ENCODE measurements around the gene CD101. TPM values are rescaled to one million over a fixed set of nuclear protein-coding genes. Genes with fewer than 3 reads are reported as not detected.

CD101 gene
- total RNA-seq, 1 donor from 2014 or later: 3.2 TPM

DNA sequence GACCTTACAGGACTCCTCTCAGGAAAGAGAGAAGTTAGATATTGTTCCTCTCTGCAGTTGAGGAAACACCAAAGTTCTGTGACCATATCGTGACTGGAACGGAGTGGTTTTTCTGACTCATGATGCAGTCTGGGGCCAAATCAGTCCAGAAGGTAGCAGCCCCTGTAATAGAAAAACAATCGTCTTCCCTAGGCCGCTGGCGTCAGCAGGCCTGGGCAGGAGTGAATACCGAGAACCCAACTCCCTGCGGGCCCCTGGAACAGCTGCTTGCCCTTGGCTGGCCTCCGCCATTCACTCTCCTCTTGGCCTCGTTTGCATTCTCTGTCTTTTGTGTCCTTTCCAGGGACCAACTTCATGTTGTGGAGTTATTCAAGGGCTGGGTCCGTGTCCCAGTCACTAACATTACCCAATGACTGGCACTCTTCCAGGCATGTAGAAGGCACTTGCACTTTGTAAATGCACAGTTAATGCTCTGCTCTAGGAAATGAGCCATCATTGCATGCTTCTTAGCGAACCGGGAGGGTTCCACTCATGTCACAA lies 10.9 kb upstream of the CD101 start:
- TF ChIP-seq, protein P1, sequence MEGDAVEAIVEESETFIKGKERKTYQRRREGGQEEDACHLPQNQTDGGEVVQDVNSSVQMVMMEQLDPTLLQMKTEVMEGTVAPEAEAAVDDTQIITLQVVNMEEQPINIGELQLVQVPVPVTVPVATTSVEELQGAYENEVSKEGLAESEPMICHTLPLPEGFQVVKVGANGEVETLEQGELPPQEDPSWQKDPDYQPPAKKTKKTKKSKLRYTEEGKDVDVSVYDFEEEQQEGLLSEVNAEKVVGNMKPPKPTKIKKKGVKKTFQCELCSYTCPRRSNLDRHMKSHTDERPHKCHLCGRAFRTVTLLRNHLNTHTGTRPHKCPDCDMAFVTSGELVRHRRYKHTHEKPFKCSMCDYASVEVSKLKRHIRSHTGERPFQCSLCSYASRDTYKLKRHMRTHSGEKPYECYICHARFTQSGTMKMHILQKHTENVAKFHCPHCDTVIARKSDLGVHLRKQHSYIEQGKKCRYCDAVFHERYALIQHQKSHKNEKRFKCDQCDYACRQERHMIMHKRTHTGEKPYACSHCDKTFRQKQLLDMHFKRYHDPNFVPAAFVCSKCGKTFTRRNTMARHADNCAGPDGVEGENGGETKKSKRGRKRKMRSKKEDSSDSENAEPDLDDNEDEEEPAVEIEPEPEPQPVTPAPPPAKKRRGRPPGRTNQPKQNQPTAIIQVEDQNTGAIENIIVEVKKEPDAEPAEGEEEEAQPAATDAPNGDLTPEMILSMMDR (IDR thresholded peaks at IDR 0.05; ENCODE audit: partially characterized antibody, unreplicated experiment): no peak
- H3K9me3 Mint-ChIP-seq (ENCODE audit: unreplicated experiment): peaks cover 5% of the 10 kb centered on the region
- peaks cover 29% of the 10 kb centered on the region for H3K36me3 Mint-ChIP-seq (ENCODE audit: unreplicated experiment)
- H3K27ac Mint-ChIP-seq (ENCODE audit: unreplicated experiment): peak overlapping the region; percentile 80
- peaks cover 40% of the 10 kb centered on the region for H3K4me1 Mint-ChIP-seq (ENCODE audit: low read depth, unreplicated experiment)
- DNase-seq: peak; percentile 54
- H3K27me3 Mint-ChIP-seq (ENCODE audit: unreplicated experiment): no peaks in the 10 kb centered on the region
- H3K4me3 Mint-ChIP-seq (ENCODE audit: unreplicated experiment): peak overlapping the region; percentile 34

DNA sequence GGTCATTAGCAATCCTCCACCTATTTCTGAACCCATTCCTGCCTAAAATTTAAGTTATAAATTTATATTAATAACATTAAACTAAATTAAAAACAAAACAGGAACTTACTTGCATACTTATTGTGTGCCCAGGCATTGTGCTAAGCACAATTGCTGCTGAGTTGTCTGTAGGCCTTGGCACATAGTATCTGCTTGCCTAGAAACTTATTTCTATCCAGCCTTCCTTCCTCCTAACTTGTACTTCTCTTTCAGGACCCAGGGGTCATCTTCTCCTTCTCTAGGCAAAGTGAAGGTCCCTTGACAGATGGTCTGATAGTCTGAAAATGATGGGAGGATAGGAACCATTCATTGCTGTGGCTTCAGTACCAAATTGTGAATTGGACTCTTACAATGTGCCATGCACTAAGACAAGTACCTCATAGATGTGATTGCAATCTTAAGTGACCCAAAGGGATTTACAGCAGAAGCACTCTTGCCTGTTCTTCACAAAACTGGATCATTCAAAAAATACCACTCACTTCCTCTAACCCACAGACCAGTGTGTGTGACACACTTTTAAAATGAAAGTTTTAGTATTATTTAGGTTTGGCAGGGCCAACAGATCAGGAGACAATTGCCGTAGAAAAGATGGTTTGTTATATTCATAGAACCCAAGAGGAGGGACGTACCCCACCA lies 10.3 kb upstream of the CD101 start:
- Mint-ChIP-seq H3K4me1 (ENCODE audit: low read depth, unreplicated experiment) (peaks cover 39% of the 10 kb centered on the region), H3K27ac (ENCODE audit: unreplicated experiment) (no peak overlapping the region), H3K4me3 (ENCODE audit: unreplicated experiment) (no peak overlapping the region), H3K27me3 (ENCODE audit: unreplicated experiment) (no peaks in the 10 kb centered on the region), H3K36me3 (ENCODE audit: unreplicated experiment) (peaks cover 29% of the 10 kb centered on the region), H3K9me3 (ENCODE audit: unreplicated experiment) (peaks cover 5% of the 10 kb centered on the region)
- DNase-seq: no peak
- TF ChIP-seq, protein P1 (IDR thresholded peaks at IDR 0.05; ENCODE audit: partially characterized antibody, unreplicated experiment): no peak

DNA sequence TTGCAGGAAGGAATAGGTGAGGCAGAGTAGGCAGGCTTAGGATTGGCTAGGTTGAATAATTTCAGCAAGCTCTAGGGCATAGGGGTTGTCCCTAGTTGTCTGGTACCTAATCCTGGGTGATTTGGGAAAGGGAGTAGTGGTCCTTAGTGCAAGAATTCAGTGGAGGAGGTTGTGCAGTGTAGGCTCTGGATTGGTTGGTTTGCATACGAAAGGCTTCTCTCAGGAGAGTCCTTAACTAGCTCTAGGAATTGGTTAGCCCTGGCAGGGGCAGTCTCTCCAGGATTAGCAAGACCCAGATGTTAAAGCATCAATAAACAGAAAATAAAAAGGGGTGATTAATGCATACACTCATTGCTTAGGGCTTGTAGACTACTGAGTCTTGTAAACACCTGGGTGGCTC lies 9.6 kb upstream of the CD101 start:
- H3K27me3 Mint-ChIP-seq (ENCODE audit: unreplicated experiment): no peaks in the 10 kb centered on the region
- peaks cover 4% of the 10 kb centered on the region for H3K9me3 Mint-ChIP-seq (ENCODE audit: unreplicated experiment)
- TF ChIP-seq, protein P1 (IDR thresholded peaks at IDR 0.05; ENCODE audit: partially characterized antibody, unreplicated experiment): no peak
- peaks cover 29% of the 10 kb centered on the region for H3K36me3 Mint-ChIP-seq (ENCODE audit: unreplicated experiment)
- peaks cover 34% of the 10 kb centered on the region for H3K4me1 Mint-ChIP-seq (ENCODE audit: low read depth, unreplicated experiment)
- H3K27ac Mint-ChIP-seq (ENCODE audit: unreplicated experiment): no peak overlapping the region
- H3K4me3 Mint-ChIP-seq (ENCODE audit: unreplicated experiment): no peak overlapping the region
- no peak for DNase-seq

DNA sequence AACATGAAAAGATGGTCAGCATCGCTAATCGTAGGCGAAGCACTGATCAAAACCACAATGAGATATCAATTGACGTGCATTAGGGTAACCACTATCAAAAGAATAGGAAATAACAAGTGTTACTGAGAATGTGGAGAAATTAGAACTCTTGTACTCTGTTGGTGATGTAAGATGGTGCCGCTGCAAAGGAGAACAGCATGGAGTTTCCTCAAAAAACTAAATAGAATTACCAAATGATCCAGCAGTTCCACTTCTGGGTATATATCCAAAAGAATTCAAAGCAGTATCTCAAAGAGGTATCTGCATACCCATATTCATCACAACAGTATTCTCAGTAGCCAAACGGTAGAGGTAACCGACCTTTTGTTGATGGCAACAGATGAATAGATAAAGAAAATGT lies 8.3 kb upstream of the CD101 start:
- peaks cover 26% of the 10 kb centered on the region for H3K4me1 Mint-ChIP-seq (ENCODE audit: low read depth, unreplicated experiment)
- H3K36me3 Mint-ChIP-seq (ENCODE audit: unreplicated experiment): peaks cover 29% of the 10 kb centered on the region
- H3K27me3 Mint-ChIP-seq (ENCODE audit: unreplicated experiment): no peaks in the 10 kb centered on the region
- no peak for DNase-seq
- TF ChIP-seq, protein P1 (IDR thresholded peaks at IDR 0.05; ENCODE audit: partially characterized antibody, unreplicated experiment): no peak
- H3K4me3 Mint-ChIP-seq (ENCODE audit: unreplicated experiment): no peak overlapping the region
- H3K9me3 Mint-ChIP-seq (ENCODE audit: unreplicated experiment): peaks cover 2% of the 10 kb centered on the region
- H3K27ac Mint-ChIP-seq (ENCODE audit: unreplicated experiment): no peak overlapping the region

DNA sequence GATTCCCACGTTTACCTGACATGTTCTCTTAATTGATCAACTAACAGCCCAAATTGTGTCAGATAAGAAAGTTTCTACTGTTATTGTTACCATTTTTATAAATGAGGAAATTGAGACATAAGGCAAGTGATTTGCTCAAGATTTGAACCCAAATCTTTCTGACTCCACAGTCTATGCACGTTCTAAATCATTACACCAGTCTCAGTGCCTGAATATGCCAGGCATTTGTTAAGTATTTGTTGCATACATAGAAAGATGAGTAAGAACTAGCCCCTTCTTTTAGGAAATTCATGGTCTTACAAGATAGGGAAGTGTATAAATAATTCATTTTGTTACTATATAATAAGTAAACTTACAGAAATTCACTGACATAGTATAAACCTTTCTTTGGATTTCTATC lies 7.1 kb upstream of the CD101 start:
- Mint-ChIP-seq H3K27ac (ENCODE audit: unreplicated experiment) (no peak overlapping the region), H3K4me3 (ENCODE audit: unreplicated experiment) (no peak overlapping the region), H3K4me1 (ENCODE audit: low read depth, unreplicated experiment) (peaks cover 18% of the 10 kb centered on the region), H3K9me3 (ENCODE audit: unreplicated experiment) (peaks cover 2% of the 10 kb centered on the region), H3K36me3 (ENCODE audit: unreplicated experiment) (peaks cover 29% of the 10 kb centered on the region), H3K27me3 (ENCODE audit: unreplicated experiment) (no peaks in the 10 kb centered on the region)
- TF ChIP-seq, protein P1 (IDR thresholded peaks at IDR 0.05; ENCODE audit: partially characterized antibody, unreplicated experiment): no peak
- DNase-seq: no peak

Data from glutamatergic neuron (in vitro differentiated cells).